ENCODE results near the gene WNT7A.

WNT7A gene

DNA sequence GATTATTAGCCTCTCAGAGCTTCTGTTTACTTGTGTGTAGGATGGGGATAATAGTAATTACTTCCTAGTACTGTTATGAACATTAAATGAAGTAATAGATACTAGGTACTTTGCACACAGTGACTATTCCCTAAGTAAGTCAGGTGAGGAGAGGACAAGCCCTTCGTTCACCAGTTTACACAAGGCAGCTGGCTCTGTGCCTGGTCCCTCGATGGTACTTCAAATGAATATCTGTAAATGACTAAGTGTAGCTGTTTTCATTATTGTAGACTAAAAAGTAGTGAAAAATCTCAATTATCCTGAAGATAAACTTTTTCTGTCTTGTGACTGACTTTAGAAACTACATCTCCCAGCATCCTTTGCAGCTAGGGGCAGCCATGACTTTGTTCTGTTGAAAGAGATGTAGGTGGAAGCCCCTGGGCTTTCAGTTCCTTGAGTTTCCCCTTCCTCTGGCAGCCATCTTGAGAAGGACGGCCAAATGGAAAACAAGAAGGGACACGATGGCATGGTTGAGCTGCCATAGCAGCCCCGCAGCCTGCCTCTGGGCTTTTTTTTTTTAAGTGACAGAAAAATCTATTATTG lies 11.7 kb upstream of the WNT7A start:
- Histone ChIP-seq H3K9me3 (ENCODE audit: insufficient read depth, low read depth, low read length) (no peaks in the 10 kb centered on the region), H3K27ac (ENCODE audit: low read depth, low read length) (no peak overlapping the region), H3K9ac (ENCODE audit: low read length) (no peak overlapping the region), H3K23ac (ENCODE audit: low read length) (no peak overlapping the region), H3K14ac (ENCODE audit: low read length) (no peak overlapping the region), H3K18ac (ENCODE audit: low read length) (no peak overlapping the region), H3K4ac (ENCODE audit: low read depth, low read length) (no peak overlapping the region), H3K4me2 (ENCODE audit: low read length) (no peak overlapping the region), H3K36me3 (ENCODE audit: control insufficient read depth in 1 of 2, insufficient read depth in 2 of 2, low read length in 2 of 2) (no peaks in the 10 kb centered on the region), H4K12ac (ENCODE audit: low read depth, low read length) (no peak overlapping the region), H4K91ac (ENCODE audit: low read depth, low read length) (no peak overlapping the region), H2BK120ac (ENCODE audit: insufficient read depth, low read length, poor library complexity) (no peak overlapping the region), H2AK5ac (ENCODE audit: low read length) (no peak overlapping the region), H3K4me1 (ENCODE audit: control insufficient read depth in 1 of 2, insufficient read depth in 2 of 2, low read length in 2 of 2) (peaks cover 7 to 9% of the 10 kb centered on the region in 2 experiments), H2AFZ (ENCODE audit: insufficient read depth, low read length, poor library complexity) (no peak overlapping the region), H2BK5ac (ENCODE audit: low read depth, low read length, poor library complexity) (no peak overlapping the region), H2BK12ac (ENCODE audit: low read length) (no peak overlapping the region), H3K4me3 (ENCODE audit: low read depth, low read length) (no peak overlapping the region), H3K79me2 (ENCODE audit: control insufficient read depth, insufficient read depth, low read length, poor library complexity) (no peaks in the 10 kb centered on the region), H3K27me3 (ENCODE audit: insufficient read depth, low read length) (peaks cover 6% of the 10 kb centered on the region), H4K8ac (ENCODE audit: low read depth, low read length) (no peak overlapping the region), H3K79me1 (ENCODE audit: low read length) (no peaks in the 10 kb centered on the region)
- WGBS (ENCODE audit: extremely low coverage, insufficient coverage, insufficient read length): no CpG with 5 or more reads among the region's 5 CpGs
- DNase-seq: peak in 1 of 2 donors; percentile 10

DNA sequence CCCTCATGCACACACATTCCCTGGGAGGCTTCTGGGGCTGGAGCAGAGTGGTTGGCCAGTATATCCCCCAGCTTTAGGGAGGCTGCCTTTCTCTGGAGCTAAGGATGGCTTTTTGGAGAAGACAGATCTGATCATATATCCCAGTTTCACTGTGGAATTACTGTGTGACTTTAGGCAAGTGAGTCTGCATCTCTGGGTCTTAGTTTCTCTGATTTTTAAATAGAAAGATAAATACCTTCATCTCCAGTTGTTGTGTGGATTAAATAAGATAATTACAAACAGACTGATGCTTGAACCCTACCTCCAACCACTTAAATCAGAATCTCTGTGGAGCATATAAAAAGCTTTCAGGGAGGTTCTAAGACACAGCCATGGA lies 11.1 kb upstream of the WNT7A start:
- H3K9ac ChIP-seq (ENCODE audit: low read length): peak overlapping the region; percentile 50
- no peak overlapping the region for H2BK12ac ChIP-seq (ENCODE audit: low read length)
- no peak overlapping the region for H3K18ac ChIP-seq (ENCODE audit: low read length)
- H3K27me3 ChIP-seq (ENCODE audit: insufficient read depth, low read length): peaks cover 6% of the 10 kb centered on the region
- H3K27ac ChIP-seq (ENCODE audit: low read depth, low read length): no peak overlapping the region
- no peak overlapping the region for H3K23ac ChIP-seq (ENCODE audit: low read length)
- DNase-seq: no peak
- no peak overlapping the region for H3K4me2 ChIP-seq (ENCODE audit: low read length)
- H3K36me3 ChIP-seq (ENCODE audit: control insufficient read depth in 1 of 2, insufficient read depth in 2 of 2, low read length in 2 of 2): no peaks in the 10 kb centered on the region
- H4K91ac ChIP-seq (ENCODE audit: low read depth, low read length): no peak overlapping the region
- no peak overlapping the region for H3K4ac ChIP-seq (ENCODE audit: low read depth, low read length)
- no peak overlapping the region for H3K14ac ChIP-seq (ENCODE audit: low read length)
- H3K9me3 ChIP-seq (ENCODE audit: insufficient read depth, low read depth, low read length): no peaks in the 10 kb centered on the region
- H2BK5ac ChIP-seq (ENCODE audit: low read depth, low read length, poor library complexity): no peak overlapping the region
- no peak overlapping the region for H4K8ac ChIP-seq (ENCODE audit: low read depth, low read length)
- peaks cover 3 to 5% of the 10 kb centered on the region in 2 experiments for H3K4me1 ChIP-seq (ENCODE audit: control insufficient read depth in 1 of 2, insufficient read depth in 2 of 2, low read length in 2 of 2)
- H3K4me3 ChIP-seq (ENCODE audit: low read depth, low read length): no peak overlapping the region
- no peaks in the 10 kb centered on the region for H3K79me2 ChIP-seq (ENCODE audit: control insufficient read depth, insufficient read depth, low read length, poor library complexity)
- no peak overlapping the region for H4K12ac ChIP-seq (ENCODE audit: low read depth, low read length)
- H2AK5ac ChIP-seq (ENCODE audit: low read length): no peak overlapping the region
- no peak overlapping the region for H2AFZ ChIP-seq (ENCODE audit: insufficient read depth, low read length, poor library complexity)
- no peak overlapping the region for H2BK120ac ChIP-seq (ENCODE audit: insufficient read depth, low read length, poor library complexity)
- H3K79me1 ChIP-seq (ENCODE audit: low read length): no peaks in the 10 kb centered on the region

DNA sequence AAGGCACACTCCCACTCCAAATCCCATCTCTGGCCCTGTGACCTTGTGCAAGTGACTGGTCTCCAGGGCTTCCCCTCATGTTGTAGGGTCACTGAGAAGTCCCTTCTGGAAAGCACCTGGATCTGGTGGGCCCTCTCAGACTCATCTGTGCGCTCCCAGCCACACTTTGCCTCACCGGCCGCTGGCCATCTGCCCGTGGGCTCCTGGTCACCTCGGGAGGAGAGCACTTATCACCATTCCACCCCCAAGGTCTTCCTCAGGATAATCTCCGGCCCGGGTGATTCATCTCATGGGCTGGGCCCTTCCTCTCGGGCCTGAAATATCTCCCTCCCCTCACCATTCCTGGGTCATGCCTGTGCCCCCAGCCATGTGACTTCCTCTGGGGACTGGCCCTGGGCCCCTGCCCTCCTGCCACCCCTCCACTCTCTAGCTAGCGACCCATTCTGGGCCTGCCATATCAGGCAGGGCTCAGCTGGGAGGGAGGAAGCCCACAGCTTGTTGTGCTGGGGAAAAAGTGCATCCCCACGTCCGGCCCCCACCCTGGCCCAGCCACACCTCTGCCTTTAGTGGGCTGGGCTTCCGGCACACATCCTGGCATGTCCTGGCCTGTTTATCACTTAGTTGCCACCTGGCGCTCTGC lies 10.6 kb upstream of the WNT7A start:
- no CpG with 5 or more reads among the region's 13 CpGs for WGBS (ENCODE audit: extremely low coverage, insufficient coverage, insufficient read length)
- no peaks in the 10 kb centered on the region for H3K79me2 ChIP-seq (ENCODE audit: control insufficient read depth, insufficient read depth, low read length, poor library complexity)
- H3K9me3 ChIP-seq (ENCODE audit: insufficient read depth, low read depth, low read length): no peaks in the 10 kb centered on the region

DNA sequence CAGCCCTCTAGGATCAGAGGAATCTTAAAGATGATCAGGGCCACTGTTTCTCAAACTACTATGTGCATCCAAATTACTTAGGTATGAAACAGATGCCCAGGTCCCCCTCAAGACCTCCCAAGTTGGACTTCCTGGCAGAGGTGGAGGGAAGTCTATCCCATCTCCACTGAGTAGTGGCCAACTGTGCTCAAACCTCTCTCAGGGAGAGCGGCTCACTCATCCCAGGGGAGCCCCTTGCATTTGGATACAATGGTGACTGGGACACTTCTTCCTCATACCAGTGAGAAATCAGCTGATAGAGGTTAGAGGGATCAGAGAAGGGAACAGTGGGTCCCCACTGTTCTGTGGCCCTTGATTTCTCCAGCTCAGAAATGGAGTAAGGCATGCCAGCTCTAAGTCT lies 8.7 kb upstream of the WNT7A start:
- no CpG with 5 or more reads among the region's 1 CpG for WGBS (ENCODE audit: extremely low coverage, insufficient coverage, insufficient read length)
- Histone ChIP-seq H3K9me3 (ENCODE audit: insufficient read depth, low read depth, low read length) (no peaks in the 10 kb centered on the region), H3K14ac (ENCODE audit: low read length) (no peak overlapping the region), H2BK120ac (ENCODE audit: insufficient read depth, low read length, poor library complexity) (no peak overlapping the region), H3K36me3 (ENCODE audit: control insufficient read depth in 1 of 2, insufficient read depth in 2 of 2, low read length in 2 of 2) (no peaks in the 10 kb centered on the region), H3K9ac (ENCODE audit: low read length) (no peak overlapping the region), H3K4me2 (ENCODE audit: low read length) (no peak overlapping the region), H4K8ac (ENCODE audit: low read depth, low read length) (no peak overlapping the region), H3K23ac (ENCODE audit: low read length) (no peak overlapping the region), H3K79me1 (ENCODE audit: low read length) (no peaks in the 10 kb centered on the region), H3K27ac (ENCODE audit: low read depth, low read length) (no peak overlapping the region), H2AK5ac (ENCODE audit: low read length) (no peak overlapping the region), H2BK12ac (ENCODE audit: low read length) (no peak overlapping the region), H3K27me3 (ENCODE audit: insufficient read depth, low read length) (no peaks in the 10 kb centered on the region), H3K4me1 (ENCODE audit: control insufficient read depth in 1 of 2, insufficient read depth in 2 of 2, low read length in 2 of 2) (no peaks in the 10 kb centered on the region), H3K79me2 (ENCODE audit: control insufficient read depth, insufficient read depth, low read length, poor library complexity) (no peaks in the 10 kb centered on the region), H3K4ac (ENCODE audit: low read depth, low read length) (no peak overlapping the region), H2AFZ (ENCODE audit: insufficient read depth, low read length, poor library complexity) (no peak overlapping the region), H4K91ac (ENCODE audit: low read depth, low read length) (no peak overlapping the region), H3K4me3 (ENCODE audit: low read depth, low read length) (no peak overlapping the region), H2BK5ac (ENCODE audit: low read depth, low read length, poor library complexity) (no peak overlapping the region), H3K18ac (ENCODE audit: low read length) (no peak overlapping the region), H4K12ac (ENCODE audit: low read depth, low read length) (no peak overlapping the region)
- no peak for DNase-seq

More for the DNA sequence above, 10.6 kb upstream of the WNT7A start:
- Histone ChIP-seq H3K79me1 (ENCODE audit: low read length) (no peaks in the 10 kb centered on the region), H3K4ac (ENCODE audit: low read depth, low read length) (no peak overlapping the region), H2BK5ac (ENCODE audit: low read depth, low read length, poor library complexity) (no peak overlapping the region), H3K4me3 (ENCODE audit: low read depth, low read length) (peak overlapping the region; percentile 23), H3K27me3 (ENCODE audit: insufficient read depth, low read length) (peaks cover 6% of the 10 kb centered on the region), H2AFZ (ENCODE audit: insufficient read depth, low read length, poor library complexity) (no peak overlapping the region), H3K4me2 (ENCODE audit: low read length) (no peak overlapping the region), H2BK12ac (ENCODE audit: low read length) (no peak overlapping the region), H3K23ac (ENCODE audit: low read length) (peak overlapping the region; percentile 47), H3K18ac (ENCODE audit: low read length) (no peak overlapping the region), H2BK120ac (ENCODE audit: insufficient read depth, low read length, poor library complexity) (no peak overlapping the region), H4K91ac (ENCODE audit: low read depth, low read length) (no peak overlapping the region), H3K27ac (ENCODE audit: low read depth, low read length) (no peak overlapping the region), H2AK5ac (ENCODE audit: low read length) (no peak overlapping the region), H3K9ac (ENCODE audit: low read length) (peak overlapping the region; percentile 50), H3K36me3 (ENCODE audit: control insufficient read depth in 1 of 2, insufficient read depth in 2 of 2, low read length in 2 of 2) (no peaks in the 10 kb centered on the region), H4K8ac (ENCODE audit: low read depth, low read length) (no peak overlapping the region), H3K14ac (ENCODE audit: low read length) (no peak overlapping the region), H3K4me1 (ENCODE audit: control insufficient read depth in 1 of 2, insufficient read depth in 2 of 2, low read length in 2 of 2) (peaks cover 0 to 2% of the 10 kb centered on the region in 2 experiments), H4K12ac (ENCODE audit: low read depth, low read length) (no peak overlapping the region)
- no peak for DNase-seq
